HEK293 (cell line): ENCODE measurements around the gene PHLPP2.

ENCODE experiments used
- OSR2 ChIP-seq: fragments of 450-650 bp; formaldehyde crosslinking; IDR thresholded peaks from 2 replicates; pipeline ENCODE4 v1.5.1; 2016; ENCODE audit warnings: missing biosample characterization, missing genetic modification characterization
- TCF7L2 ChIP-seq: IDR thresholded peaks from 2 replicates; pipeline ENCODE4 v1.6.1; 2011; ENCODE audit warnings: low read depth, mild to moderate bottlenecking, inconsistent platforms, low read length, moderate library complexity, borderline replicate concordance
- ZEB2 ChIP-seq: fragments of 450-650 bp; formaldehyde crosslinking; IDR thresholded peaks from 2 replicates; pipeline ENCODE4 v1.5.1; 2016; ENCODE audit warnings: missing biosample characterization, missing genetic modification characterization
- ZFP3 ChIP-seq: fragments of 450-650 bp; formaldehyde crosslinking; IDR thresholded peaks from 2 replicates; pipeline ENCODE4 v1.5.1; 2016; ENCODE audit warnings: low read depth, missing biosample characterization, missing genetic modification characterization
- ZNF239 ChIP-seq: fragments of 450-650 bp; formaldehyde crosslinking; IDR thresholded peaks from 2 replicates; pipeline ENCODE4 v1.5.1; 2016; ENCODE audit warnings: missing biosample characterization, missing genetic modification characterization
- ZNF626 ChIP-seq: fragments of 450-650 bp; sonication (Bioruptor Pico); formaldehyde crosslinking; IDR thresholded peaks from 2 replicates; pipeline ENCODE4 v1.5.1; 2018; ENCODE audit warnings: missing biosample characterization, missing genetic modification characterization, inconsistent platforms
- ZNF785 ChIP-seq: fragments of 450-650 bp; formaldehyde crosslinking; IDR thresholded peaks from 2 replicates; pipeline ENCODE4 v1.5.1; 2016; ENCODE audit warnings: missing biosample characterization, missing genetic modification characterization
- ZNF792 ChIP-seq: fragments of 450-650 bp; formaldehyde crosslinking; IDR thresholded peaks from 2 replicates; pipeline ENCODE4 v1.5.1; 2016; ENCODE audit warnings: missing biosample characterization, missing genetic modification characterization
- TF ChIP-seq, protein P1 (sequence below): fragments of 450-650 bp; formaldehyde crosslinking; IDR thresholded peaks from 2 replicates; pipeline ENCODE4 v1.5.1; 2016; ENCODE audit warnings: missing biosample characterization, missing genetic modification characterization
- TF ChIP-seq, protein P2 (sequence below): fragments of 450-650 bp; formaldehyde crosslinking; optimal IDR thresholded peaks from 2 replicates; pipeline ENCODE3; 2016; ENCODE audit warnings: missing biosample characterization, mild to moderate bottlenecking, missing genetic modification characterization
- TF ChIP-seq, protein P3 (sequence below): fragments of 450-650 bp; formaldehyde crosslinking; IDR thresholded peaks from 2 replicates; pipeline ENCODE4 v1.5.1; 2017; ENCODE audit warnings: missing biosample characterization, missing genetic modification characterization

DNA sequence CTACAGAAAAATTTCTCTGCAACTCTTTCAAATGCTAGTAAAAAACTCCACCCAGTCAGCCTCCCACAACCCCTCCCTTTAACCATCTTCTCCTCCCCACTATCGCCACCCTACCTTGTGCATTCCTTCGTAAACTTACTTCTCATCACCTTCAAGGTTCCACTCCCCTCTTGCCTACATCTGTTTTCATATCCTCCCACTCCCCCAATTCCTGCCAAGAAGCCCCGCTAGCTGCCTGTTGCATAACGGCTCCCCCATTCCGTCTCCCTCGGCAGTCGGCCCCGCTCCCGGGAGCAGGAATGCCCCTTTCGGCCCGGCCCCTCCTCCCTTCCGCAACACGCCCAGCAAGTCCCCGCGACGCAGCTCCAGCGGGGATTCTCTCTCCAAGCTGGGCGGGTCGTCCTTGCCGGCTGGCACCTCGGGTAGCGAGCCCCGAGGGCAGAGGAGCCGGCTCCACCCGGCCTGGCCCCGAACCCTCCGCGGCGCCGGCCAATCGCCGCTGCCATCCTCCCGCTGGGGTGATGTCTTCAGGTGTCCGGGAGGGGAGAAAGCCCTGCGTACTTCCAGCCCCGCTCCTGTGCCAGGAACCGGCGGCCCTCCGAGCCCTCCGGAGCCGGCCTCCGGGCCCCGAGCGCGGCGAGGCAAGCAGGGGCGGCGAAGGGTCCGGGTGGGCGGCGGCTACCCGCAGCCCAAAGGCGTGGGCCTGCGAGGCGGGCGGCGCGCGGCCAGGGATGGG, 1.5 kb downstream of the PHLPP2 start:
- TF ChIP-seq TCF7L2 (no peak), ZNF626 (tag by site-specific recombination) (no peak), ZNF792 (tag by site-specific recombination) (no peak), ZNF785 (no peak), ZFP3 (no peak), OSR2 (tag by site-specific recombination) (peak; percentile 16; the same call in 1 of the 2 replicates), ZEB2 (tag by site-specific recombination) (peak; percentile 93), ZNF239 (tag by site-specific recombination) (no peak)
- TF ChIP-seq, protein P1, sequence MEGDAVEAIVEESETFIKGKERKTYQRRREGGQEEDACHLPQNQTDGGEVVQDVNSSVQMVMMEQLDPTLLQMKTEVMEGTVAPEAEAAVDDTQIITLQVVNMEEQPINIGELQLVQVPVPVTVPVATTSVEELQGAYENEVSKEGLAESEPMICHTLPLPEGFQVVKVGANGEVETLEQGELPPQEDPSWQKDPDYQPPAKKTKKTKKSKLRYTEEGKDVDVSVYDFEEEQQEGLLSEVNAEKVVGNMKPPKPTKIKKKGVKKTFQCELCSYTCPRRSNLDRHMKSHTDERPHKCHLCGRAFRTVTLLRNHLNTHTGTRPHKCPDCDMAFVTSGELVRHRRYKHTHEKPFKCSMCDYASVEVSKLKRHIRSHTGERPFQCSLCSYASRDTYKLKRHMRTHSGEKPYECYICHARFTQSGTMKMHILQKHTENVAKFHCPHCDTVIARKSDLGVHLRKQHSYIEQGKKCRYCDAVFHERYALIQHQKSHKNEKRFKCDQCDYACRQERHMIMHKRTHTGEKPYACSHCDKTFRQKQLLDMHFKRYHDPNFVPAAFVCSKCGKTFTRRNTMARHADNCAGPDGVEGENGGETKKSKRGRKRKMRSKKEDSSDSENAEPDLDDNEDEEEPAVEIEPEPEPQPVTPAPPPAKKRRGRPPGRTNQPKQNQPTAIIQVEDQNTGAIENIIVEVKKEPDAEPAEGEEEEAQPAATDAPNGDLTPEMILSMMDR (tag by site-specific recombination): peak; percentile 37; the same call in 1 of the 2 replicates
- TF ChIP-seq, protein P2, sequence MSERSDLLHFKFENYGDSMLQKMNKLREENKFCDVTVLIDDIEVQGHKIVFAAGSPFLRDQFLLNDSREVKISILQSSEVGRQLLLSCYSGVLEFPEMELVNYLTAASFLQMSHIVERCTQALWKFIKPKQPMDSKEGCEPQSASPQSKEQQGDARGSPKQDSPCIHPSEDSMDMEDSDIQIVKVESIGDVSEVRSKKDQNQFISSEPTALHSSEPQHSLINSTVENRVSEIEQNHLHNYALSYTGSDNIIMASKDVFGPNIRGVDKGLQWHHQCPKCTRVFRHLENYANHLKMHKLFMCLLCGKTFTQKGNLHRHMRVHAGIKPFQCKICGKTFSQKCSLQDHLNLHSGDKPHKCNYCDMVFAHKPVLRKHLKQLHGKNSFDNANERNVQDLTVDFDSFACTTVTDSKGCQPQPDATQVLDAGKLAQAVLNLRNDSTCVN (tag by site-specific recombination): peak; percentile 77
- TF ChIP-seq, protein P3, sequence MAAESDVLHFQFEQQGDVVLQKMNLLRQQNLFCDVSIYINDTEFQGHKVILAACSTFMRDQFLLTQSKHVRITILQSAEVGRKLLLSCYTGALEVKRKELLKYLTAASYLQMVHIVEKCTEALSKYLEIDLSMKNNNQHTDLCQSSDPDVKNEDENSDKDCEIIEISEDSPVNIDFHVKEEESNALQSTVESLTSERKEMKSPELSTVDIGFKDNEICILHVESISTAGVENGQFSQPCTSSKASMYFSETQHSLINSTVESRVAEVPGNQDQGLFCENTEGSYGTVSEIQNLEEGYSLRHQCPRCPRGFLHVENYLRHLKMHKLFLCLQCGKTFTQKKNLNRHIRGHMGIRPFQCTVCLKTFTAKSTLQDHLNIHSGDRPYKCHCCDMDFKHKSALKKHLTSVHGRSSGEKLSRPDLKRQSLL (tag by site-specific recombination): no peak
